ENCODE data around the gene MED12L. TPM values are rescaled to one million over a fixed set of nuclear protein-coding genes. Genes with fewer than 3 reads are reported as not detected.

MED12L gene
- total RNA-seq, 1 donor from 2014 or later: 0.43 TPM

GRCh38 chr3:151119188-151119587 is 33.7 kb downstream of the MED12L start:
- DNase-seq (ENCODE audit: low spot score in 2 of 2): no peak
- Histone ChIP-seq H3K4me1 (no peaks in the 10 kb centered on the region), H3K9me3 (no peaks in the 10 kb centered on the region), H3K27me3 (no peaks in the 10 kb centered on the region), H3K4me3 (no peak overlapping the region), H3K27ac (no peak overlapping the region), H3K36me3 (no peaks in the 10 kb centered on the region)
- intact Hi-C loops (cut with DNase I): no loop called here
- no peak for TF ChIP-seq CTCF (IDR thresholded peaks at IDR 0.05)

- Histone ChIP-seq H3K36me3 (no peaks in the 10 kb centered on the region), H3K27me3 (no peaks in the 10 kb centered on the region), H3K27ac (no peak overlapping the region), H3K4me1 (no peaks in the 10 kb centered on the region), H3K4me3 (no peak overlapping the region), H3K9me3 (no peaks in the 10 kb centered on the region)
- no peak for DNase-seq (ENCODE audit: low spot score in 2 of 2)
- TF ChIP-seq CTCF (IDR thresholded peaks at IDR 0.05): no peak
- intact Hi-C loops (cut with DNase I): no loop called here
These were observed 34.9 kb downstream of the MED12L start for GRCh38 chr3:151120409-151120808.

GRCh38 chr3:151121016-151121415 is 35.6 kb downstream of the MED12L start:
- no peak for TF ChIP-seq CTCF (IDR thresholded peaks at IDR 0.05)
- no peak overlapping the region for H3K4me3 ChIP-seq

GRCh38 chr3:151123827-151124226 is 38.4 kb downstream of the MED12L start:
- Histone ChIP-seq H3K36me3 (no peaks in the 10 kb centered on the region), H3K4me1 (no peaks in the 10 kb centered on the region), H3K27ac (no peak overlapping the region), H3K4me3 (no peak overlapping the region), H3K9me3 (no peaks in the 10 kb centered on the region), H3K27me3 (no peaks in the 10 kb centered on the region)
- no peak for DNase-seq (ENCODE audit: low spot score in 2 of 2)
- intact Hi-C loops (cut with DNase I): no loop called here
- no peak for TF ChIP-seq CTCF (IDR thresholded peaks at IDR 0.05)

More at GRCh38 chr3:151121016-151121415, 35.6 kb downstream of the MED12L start:
- no peaks in the 10 kb centered on the region for H3K36me3 ChIP-seq
- DNase-seq (ENCODE audit: low spot score in 2 of 2): no peak
- intact Hi-C loops (cut with DNase I): no loop called here
- H3K9me3 ChIP-seq: no peaks in the 10 kb centered on the region
- H3K27ac ChIP-seq: no peak overlapping the region
- H3K27me3 ChIP-seq: no peaks in the 10 kb centered on the region
- no peaks in the 10 kb centered on the region for H3K4me1 ChIP-seq

- intact Hi-C loops (cut with DNase I): no loop called here
- Histone ChIP-seq H3K27ac (no peak overlapping the region), H3K9me3 (no peaks in the 10 kb centered on the region), H3K4me3 (no peak overlapping the region), H3K27me3 (no peaks in the 10 kb centered on the region), H3K36me3 (no peaks in the 10 kb centered on the region), H3K4me1 (no peaks in the 10 kb centered on the region)
- no peak for DNase-seq (ENCODE audit: low spot score in 2 of 2)
- no peak for TF ChIP-seq CTCF (IDR thresholded peaks at IDR 0.05)
These were observed 39.0 kb downstream of the MED12L start for GRCh38 chr3:151124476-151124875.

- Histone ChIP-seq H3K27me3 (no peaks in the 10 kb centered on the region), H3K36me3 (no peaks in the 10 kb centered on the region)
- intact Hi-C loops (cut with DNase I): no loop called here
These were observed 45.0 kb downstream of the MED12L start for GRCh38 chr3:151130428-151130827.

More at GRCh38 chr3:151130428-151130827, 45.0 kb downstream of the MED12L start:
- no peak for DNase-seq (ENCODE audit: low spot score in 2 of 2)
- H3K27ac ChIP-seq: no peak overlapping the region
- no peak for TF ChIP-seq CTCF (IDR thresholded peaks at IDR 0.05)
- no peak overlapping the region for H3K4me3 ChIP-seq
- no peaks in the 10 kb centered on the region for H3K4me1 ChIP-seq
- no peaks in the 10 kb centered on the region for H3K9me3 ChIP-seq
